HG03354 (cell line): ENCODE data around the gene MDH2.
"Not testable (repeated sequence)": the region's sequence is repeated elsewhere in the genome, so short reads cannot be mapped to it uniquely, and the experiment has no call there.

ENCODE experiments used
- ATAC-seq: cut with Tn5 transposase; IDR thresholded peaks from one replicate; pipeline ENCODE4 v1.9.1; 2021; ENCODE audit warnings: mild to moderate bottlenecking; ENCODE audit not compliant: unreplicated experiment, poor library complexity, severe bottlenecking

The MDH2 gene

GRCh38 chr7:76044375-76044865 lies 3.5 kb upstream of the MDH2 start:
- no peak for ATAC-seq

GRCh38 chr7:76047305-76047810 lies 548 bp upstream of the MDH2 start:
- peak; percentile 6 for ATAC-seq

- peak; percentile 19 for ATAC-seq
Observed at GRCh38 chr7:76048668-76048988, 722 bp downstream of the MDH2 start.

GRCh38 chr7:76049295-76049694 lies 1.4 kb downstream of the MDH2 start:
- ATAC-seq, result no peak

- no peak for ATAC-seq
Observed at GRCh38 chr7:76050545-76050944, 2.6 kb downstream of the MDH2 start.

GRCh38 chr7:76051840-76052239 lies 3.9 kb downstream of the MDH2 start:
- ATAC-seq, result no peak

- not testable (repeated sequence) for ATAC-seq
Observed at GRCh38 chr7:76052681-76053080, 4.8 kb downstream of the MDH2 start.

GRCh38 chr7:76053461-76053860 lies 5.6 kb downstream of the MDH2 start:
- ATAC-seq, result no peak

- no peak for ATAC-seq
Observed at GRCh38 chr7:76054123-76055120, 6.5 kb downstream of the MDH2 start.

GRCh38 chr7:76056241-76056640 lies 8.3 kb downstream of the MDH2 start:
- ATAC-seq, result no peak

- ATAC-seq, result no peak
Observed at GRCh38 chr7:76057103-76057812, 9.4 kb downstream of the MDH2 start.

GRCh38 chr7:76057813-76058145 lies 9.9 kb downstream of the MDH2 start:
- ATAC-seq, result no peak

GRCh38 chr7:76058745-76059144 lies 10.8 kb downstream of the MDH2 start:
- ATAC-seq, result not testable (repeated sequence)

GRCh38 chr7:76060842-76061241 lies 12.9 kb downstream of the MDH2 start:
- ATAC-seq, result no peak

GRCh38 chr7:76062254-76062653 lies 14.3 kb downstream of the MDH2 start:
- ATAC-seq, result no peak

GRCh38 chr7:76063114-76063513 lies 15.2 kb downstream of the MDH2 start:
- ATAC-seq, result no peak

GRCh38 chr7:76063525-76063924 lies 15.6 kb downstream of the MDH2 start:
- no peak for ATAC-seq

- no peak for ATAC-seq
Observed at GRCh38 chr7:76064208-76064970, 16.5 kb downstream of the MDH2 start.

- no peak for ATAC-seq
Observed at GRCh38 chr7:76065016-76065612, 17.2 kb downstream of the MDH2 start.
